GM23248 (cell line): ENCODE data around the gene TMEM163. TPM values are rescaled to one million over a fixed set of nuclear protein-coding genes. Genes with fewer than 3 reads are reported as not detected.

Source experiments
- DNase-seq: peaks from one replicate; pipeline ENCODE4 v3.0.0-alpha.2; 2015
- H2AFZ ChIP-seq: fragments of 200-600 bp; sonication (generic); 2 replicates; pipeline ENCODE4 v1.6.1; 2016; ENCODE audit warnings: antibody characterized with exemption
- H3F3A ChIP-seq: fragments of 200-600 bp; sonication (generic); 2 replicates; pipeline ENCODE4 v1.6.1; 2016; ENCODE audit warnings: mild to moderate bottlenecking, antibody characterized with exemption, mixed run types; ENCODE audit not compliant: insufficient read depth
- H3K27ac ChIP-seq: fragments of 200-600 bp; sonication (generic); 2 replicates; pipeline ENCODE4 v1.5.1; 2016; ENCODE audit warnings: mild to moderate bottlenecking
- H3K27me3 ChIP-seq: fragments of 200-600 bp; sonication (generic); replicated peaks from 2 replicates; pipeline ENCODE4 v1.6.1; 2016; ENCODE audit warnings: mild to moderate bottlenecking; ENCODE audit not compliant: insufficient read depth
- H3K36me3 ChIP-seq: fragments of 200-600 bp; sonication (generic); 2 replicates; pipeline ENCODE4 v1.6.1; 2016; ENCODE audit warnings: low read depth, mild to moderate bottlenecking
- H3K4me1 ChIP-seq: fragments of 200-600 bp; sonication (generic); 2 replicates; pipeline ENCODE4 v1.6.1; 2016; ENCODE audit warnings: mild to moderate bottlenecking; ENCODE audit not compliant: insufficient read depth
- H3K4me2 ChIP-seq: fragments of 200-600 bp; sonication (generic); one replicate; pipeline ENCODE4 v1.6.1; 2016; ENCODE audit warnings: mild to moderate bottlenecking; ENCODE audit not compliant: unreplicated experiment
- H3K4me3 ChIP-seq: fragments of 200-600 bp; sonication (generic); 2 replicates; pipeline ENCODE4 v1.5.1; 2016; ENCODE audit warnings: mild to moderate bottlenecking
- H3K79me2 ChIP-seq: fragments of 200-600 bp; sonication (generic); 2 replicates; pipeline ENCODE4 v1.6.1; 2016; ENCODE audit warnings: mild to moderate bottlenecking; ENCODE audit not compliant: insufficient read depth
- H3K9ac ChIP-seq: fragments of 200-600 bp; sonication (generic); 2 replicates; pipeline ENCODE4 v1.6.1; 2016; ENCODE audit warnings: mild to moderate bottlenecking
- H3K9me2 ChIP-seq: fragments of 200-600 bp; sonication (generic); 2 replicates; pipeline ENCODE4 v1.6.1; 2016; ENCODE audit warnings: mixed run types, mild to moderate bottlenecking, moderate library complexity; ENCODE audit not compliant: insufficient read depth
- H3K9me3 ChIP-seq: fragments of 200-600 bp; sonication (generic); one replicate; pipeline ENCODE4 v1.6.1; 2017; ENCODE audit warnings: low read depth
- H4K20me1 ChIP-seq: fragments of 200-600 bp; sonication (generic); 2 replicates; pipeline ENCODE4 v1.6.0; 2016; ENCODE audit not compliant: insufficient read depth
- EZH2 ChIP-seq: fragments of 200-600 bp; sonication (generic); IDR thresholded peaks from 2 replicates; pipeline ENCODE4 v1.6.1; 2018; ENCODE audit warnings: antibody characterized with exemption, mild to moderate bottlenecking; ENCODE audit not compliant: insufficient read depth, poor library complexity, severe bottlenecking
- EZH2phosphoT487 ChIP-seq: fragments of 200-600 bp; sonication (generic); IDR thresholded peaks from 2 replicates; pipeline ENCODE4 v1.6.1; 2018; ENCODE audit warnings: antibody characterized with exemption, moderate library complexity, mild to moderate bottlenecking, low read depth; ENCODE audit not compliant: insufficient read depth
- WGBS, 2 experiments: methylation state at CpG; one replicate each; pipeline ENCODE4 v1.1.6; 2015 to 2017; ENCODE audit warnings: low lambda C conversion rate in 2 of 2, low coverage in 1 of 2; ENCODE audit errors: missing lambda C conversion rate in 2 of 2; 5-methylcytosine and 5-hydroxymethylcytosine counted together
- in situ Hi-C: fragments of 300-500 bp; cut with MboI; formaldehyde crosslinking; loops from 2 replicates; pipeline ENCODE4 v1.15.0; 2020
- polyA plus RNA-seq: library from polyadenylated mRNA; unstranded; fragments of >200 nt; fragmentation: Nextera tagmentation; extraction: Ambion mirVana; gene quantifications from 2 replicates; pipeline ENCODE4 v1.2.1, GENCODE V29; 2016
- total RNA-seq: library from RNA; depleted of rRNA; stranded (reverse); fragments of >200 nt; shearing (Covaris generic); gene quantifications from 2 replicates; pipeline ENCODE4 v1.2.3, GENCODE V29; 2014

TMEM163 gene
- total and polyA plus RNA-seq, 2 experiments from 2014 or later: not detected

DNA sequence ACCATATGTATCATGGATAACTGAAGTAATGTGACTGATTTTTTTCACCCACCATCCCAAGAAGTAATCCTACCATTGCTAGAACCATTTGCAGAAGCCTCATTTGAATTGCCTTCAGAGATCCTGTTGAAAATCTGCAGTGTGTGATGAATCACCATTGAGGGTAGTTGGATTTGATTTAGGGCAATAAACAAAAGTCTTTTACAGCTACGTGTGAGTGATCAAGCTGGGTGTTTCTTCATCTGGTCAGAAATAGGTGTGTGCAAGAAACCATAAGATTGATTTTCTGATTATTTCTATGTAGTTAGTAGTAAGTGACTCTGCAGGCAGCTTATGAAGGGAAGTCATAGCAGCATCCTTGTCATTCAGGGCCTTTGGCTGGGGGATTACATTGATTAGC is 305.4 kb downstream of the TMEM163 start:
- WGBS, 2 experiments: 40 to 50% methylated on average over 1 of the region's 1 CpG
- Histone ChIP-seq H3F3A (peaks cover 22% of the 10 kb centered on the region), H3K27me3 (no peaks in the 10 kb centered on the region), H3K4me1 (peaks cover 31% of the 10 kb centered on the region), H4K20me1 (no peaks in the 10 kb centered on the region), H3K9ac (no peak overlapping the region), H3K4me3 (no peak overlapping the region), H3K79me2 (no peaks in the 10 kb centered on the region), H3K9me2 (no peaks in the 10 kb centered on the region), H2AFZ (no peak overlapping the region), H3K4me2 (no peak overlapping the region), H3K36me3 (no peaks in the 10 kb centered on the region), H3K9me3 (no peaks in the 10 kb centered on the region), H3K27ac (no peak overlapping the region)
- DNase-seq: peak; percentile 33
- in situ Hi-C loops: loop anchor here (5.0 to 25.0 kb wide), 2 partner anchors 296 to 526 kb away; no protein-coding TSS in a partner anchor
- no peak for TF ChIP-seq EZH2phosphoT487
- no peak for TF ChIP-seq EZH2

- Histone ChIP-seq H3K9ac (no peak overlapping the region), H3K4me1 (peaks cover 39% of the 10 kb centered on the region), H3K79me2 (no peaks in the 10 kb centered on the region), H3K9me2 (no peaks in the 10 kb centered on the region), H4K20me1 (no peaks in the 10 kb centered on the region), H3K27ac (no peak overlapping the region), H3K4me2 (no peak overlapping the region), H3F3A (peaks cover 30% of the 10 kb centered on the region), H3K27me3 (no peaks in the 10 kb centered on the region), H3K9me3 (no peaks in the 10 kb centered on the region), H2AFZ (no peak overlapping the region), H3K36me3 (no peaks in the 10 kb centered on the region), H3K4me3 (no peak overlapping the region)
- no peak for TF ChIP-seq EZH2
- no peak for TF ChIP-seq EZH2phosphoT487
- WGBS, 2 experiments: 92 to 94% methylated on average over 8 of the region's 8 CpGs
- in situ Hi-C loops: loop anchor here (5.0 to 25.0 kb wide), 2 partner anchors 295 to 525 kb away; no protein-coding TSS in a partner anchor
- DNase-seq: no peak
Measured at GRCh38 chr2:134412639-134412999, 306.2 kb downstream of the TMEM163 start.

DNA sequence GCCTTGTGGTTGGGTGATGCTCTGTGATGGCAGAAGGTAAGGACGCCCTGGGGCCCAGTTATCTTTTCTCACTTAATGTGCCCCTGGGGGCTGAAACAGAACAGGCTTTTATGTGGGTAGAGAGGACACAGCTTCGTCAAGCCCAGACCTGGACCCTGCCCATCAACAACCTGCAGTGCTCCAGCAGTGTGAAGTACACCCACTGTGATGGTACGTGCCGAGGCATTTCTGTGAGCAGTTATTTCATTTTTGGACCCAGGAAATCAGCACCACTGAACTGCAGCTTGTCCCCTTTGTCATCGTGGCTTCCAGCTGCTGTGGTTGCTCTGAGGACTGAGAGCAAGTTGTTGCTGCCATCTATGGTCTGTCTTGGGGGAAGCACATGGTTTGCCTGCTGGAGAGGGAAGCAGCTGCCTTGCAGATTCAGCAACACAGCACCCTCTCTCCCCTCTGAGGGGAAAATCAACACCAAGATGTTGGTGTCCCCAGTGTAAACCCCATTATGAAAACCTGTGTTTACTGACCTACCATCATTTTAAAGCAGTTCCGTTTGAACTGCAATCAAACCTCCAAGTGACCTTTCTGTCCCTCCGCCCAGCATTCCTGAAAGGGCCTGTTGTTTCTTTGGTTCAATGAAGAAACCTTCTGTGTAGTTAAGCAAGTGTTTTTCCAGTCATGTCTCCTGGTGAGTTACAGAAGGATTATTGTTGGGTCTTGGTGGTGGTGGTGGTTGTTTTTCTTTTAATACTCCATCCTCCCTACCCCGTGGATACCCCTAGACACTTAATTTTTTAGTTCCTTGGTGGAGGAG is 306.8 kb downstream of the TMEM163 start:
- Histone ChIP-seq H3K4me1 (peaks cover 39% of the 10 kb centered on the region), H3K9me2 (no peaks in the 10 kb centered on the region), H3K27ac (no peak overlapping the region), H2AFZ (no peak overlapping the region), H3K9ac (no peak overlapping the region; the same call in 1 of the 2 replicates), H3K36me3 (no peaks in the 10 kb centered on the region), H3K4me2 (no peak overlapping the region), H4K20me1 (no peaks in the 10 kb centered on the region), H3K4me3 (no peak overlapping the region), H3F3A (peaks cover 31% of the 10 kb centered on the region), H3K9me3 (no peaks in the 10 kb centered on the region), H3K27me3 (no peaks in the 10 kb centered on the region), H3K79me2 (no peaks in the 10 kb centered on the region)
- DNase-seq: peak; percentile 88
- 46 to 48% methylated on average over 8 of the region's 8 CpGs for WGBS, 2 experiments
- TF ChIP-seq EZH2 (no peak), EZH2phosphoT487 (no peak)
- in situ Hi-C loops: loop anchor here (5.0 to 25.0 kb wide), 2 partner anchors 295 to 525 kb away; no protein-coding TSS in a partner anchor

- no peaks in the 10 kb centered on the region for H3K9me3 ChIP-seq
- H4K20me1 ChIP-seq: no peaks in the 10 kb centered on the region
- H3K27ac ChIP-seq: no peak overlapping the region
- 59 to 60% methylated on average over 6 of the region's 6 CpGs for WGBS, 2 experiments
- H3F3A ChIP-seq: peaks cover 34% of the 10 kb centered on the region
- no peak overlapping the region for H2AFZ ChIP-seq
- H3K79me2 ChIP-seq: no peaks in the 10 kb centered on the region
- H3K4me1 ChIP-seq: peaks cover 41% of the 10 kb centered on the region
- no peak overlapping the region for H3K4me3 ChIP-seq
- in situ Hi-C loops: loop anchor here (5.0 to 25.0 kb wide), 2 partner anchors 294 to 524 kb away; no protein-coding TSS in a partner anchor
- DNase-seq: no peak
- no peaks in the 10 kb centered on the region for H3K36me3 ChIP-seq
- TF ChIP-seq EZH2 (no peak), EZH2phosphoT487 (no peak)
- H3K27me3 ChIP-seq: no peaks in the 10 kb centered on the region
- no peaks in the 10 kb centered on the region for H3K9me2 ChIP-seq
- no peak overlapping the region; the same call in 1 of the 2 replicates for H3K9ac ChIP-seq
- H3K4me2 ChIP-seq: no peak overlapping the region
Measured at GRCh38 chr2:134411279-134411827, 307.4 kb downstream of the TMEM163 start.
